ENCODE results near the gene TNNC2. TPM values are rescaled to one million over a fixed set of nuclear protein-coding genes. Genes with fewer than 3 reads are reported as not detected.
A peak's percentile ranks its signal among the peaks of the same experiment; 100 is the strongest.

TNNC2 gene
- total and polyA plus RNA-seq, 2 donors from 2014 or later = 1.9 TPM; not detected in 1

GRCh38 chr20:45843506-45843905 lies 16.4 kb upstream of the TNNC2 start:
- DNase-seq = peak in 1 of 5 donors; percentile 51
- H3K4me3 ChIP-seq (ENCODE audit: low read length in 3 of 3) = no peak overlapping the region
- no peak for FAIRE-seq
- no peak for TF ChIP-seq CTCF (IDR thresholded peaks at IDR 0.05; ENCODE audit: borderline replicate concordance, extremely low read depth, insufficient read depth)
- peaks cover 2 to 38% (median 16%) of the 10 kb centered on the region in 3 donors for H3K36me3 ChIP-seq (ENCODE audit: control insufficient read depth in 2 of 3, insufficient read depth in 3 of 3, low read length in 3 of 3)
- no peaks in the 10 kb centered on the region for H3K9me3 ChIP-seq (ENCODE audit: control insufficient read depth in 2 of 3, insufficient read depth in 1 of 3, low read length in 3 of 3)
- H3K27me3 ChIP-seq (ENCODE audit: control insufficient read depth, insufficient read depth, low read length) = no peaks in the 10 kb centered on the region
- peaks cover 0 to 3% (median 0%) of the 10 kb centered on the region in 3 donors for H3K4me1 ChIP-seq (ENCODE audit: control insufficient read depth in 2 of 3, insufficient read depth in 2 of 3, low read depth in 1 of 3, low read length in 3 of 3)
- H3K27ac ChIP-seq (ENCODE audit: low read depth in 2 of 2, low read length in 2 of 2) = no peak overlapping the region
- intact Hi-C loops (cut with DNase I) = no loop called here
- H3K9ac ChIP-seq (ENCODE audit: low read length in 3 of 3) = no peak overlapping the region

GRCh38 chr20:45842169-45842812 lies 15.2 kb upstream of the TNNC2 start:
- Histone ChIP-seq H3K36me3 (ENCODE audit: control insufficient read depth in 2 of 3, insufficient read depth in 3 of 3, low read length in 3 of 3) (peaks cover 2 to 36% (median 16%) of the 10 kb centered on the region in 3 donors), H3K9me3 (ENCODE audit: control insufficient read depth in 2 of 3, insufficient read depth in 1 of 3, low read length in 3 of 3) (no peaks in the 10 kb centered on the region), H3K27ac (ENCODE audit: low read depth in 2 of 2, low read length in 2 of 2) (no peak overlapping the region), H3K4me3 (ENCODE audit: low read length in 3 of 3) (no peak overlapping the region), H3K27me3 (ENCODE audit: control insufficient read depth, insufficient read depth, low read length) (no peaks in the 10 kb centered on the region), H3K9ac (ENCODE audit: low read length in 3 of 3) (no peak overlapping the region), H3K4me1 (ENCODE audit: control insufficient read depth in 2 of 3, insufficient read depth in 2 of 3, low read depth in 1 of 3, low read length in 3 of 3) (peaks cover 0 to 4% (median 0%) of the 10 kb centered on the region in 3 donors)
- no peak for TF ChIP-seq CTCF (IDR thresholded peaks at IDR 0.05; ENCODE audit: borderline replicate concordance, extremely low read depth, insufficient read depth)
- no peak for FAIRE-seq
- no peak for DNase-seq
- intact Hi-C loops (cut with DNase I) = no loop called here

GRCh38 chr20:45841407-45842129 lies 14.5 kb upstream of the TNNC2 start:
- intact Hi-C loops (cut with DNase I) = no loop called here
- H3K9me3 ChIP-seq (ENCODE audit: control insufficient read depth in 2 of 3, insufficient read depth in 1 of 3, low read length in 3 of 3) = no peaks in the 10 kb centered on the region
- no peak overlapping the region for H3K4me3 ChIP-seq (ENCODE audit: low read length in 3 of 3)
- FAIRE-seq (no peak), DNase-seq (peak in 1 of 5 donors; percentile 64)
- no peaks in the 10 kb centered on the region for H3K27me3 ChIP-seq (ENCODE audit: control insufficient read depth, insufficient read depth, low read length)
- peaks cover 2 to 42% (median 16%) of the 10 kb centered on the region in 3 donors for H3K36me3 ChIP-seq (ENCODE audit: control insufficient read depth in 2 of 3, insufficient read depth in 3 of 3, low read length in 3 of 3)
- no peak overlapping the region for H3K9ac ChIP-seq (ENCODE audit: low read length in 3 of 3)
- peaks cover 0 to 7% (median 0%) of the 10 kb centered on the region in 3 donors for H3K4me1 ChIP-seq (ENCODE audit: control insufficient read depth in 2 of 3, insufficient read depth in 2 of 3, low read depth in 1 of 3, low read length in 3 of 3)
- H3K27ac ChIP-seq (ENCODE audit: low read depth in 2 of 2, low read length in 2 of 2) = no peak overlapping the region
- TF ChIP-seq CTCF (IDR thresholded peaks at IDR 0.05; ENCODE audit: borderline replicate concordance, extremely low read depth, insufficient read depth) = no peak

All from kidney (tissue), 14 donors.